Measurements from ENCODE around the gene MT1B.
A peak's percentile ranks its signal among the peaks of the same experiment; 100 is the strongest.

Gene MT1B

GRCh38 chr16:56647641-56648431, 3.9 kb upstream of the MT1B start:
- H3K4me3 ChIP-seq (ENCODE audit: low read length) = no peak overlapping the region

GRCh38 chr16:56649271-56649670, 2.4 kb upstream of the MT1B start:
- no peak for TF ChIP-seq CTCF (conservative IDR thresholded peaks at IDR 0.05; ENCODE audit: low read length)

More at GRCh38 chr16:56647641-56648431, 3.9 kb upstream of the MT1B start:
- TF ChIP-seq CTCF (conservative IDR thresholded peaks at IDR 0.05; ENCODE audit: low read length) = no peak
- DNase-seq (ENCODE audit: low read depth) = no peak

GRCh38 chr16:56649820-56650219, 1.9 kb upstream of the MT1B start:
- no peak for TF ChIP-seq CTCF (conservative IDR thresholded peaks at IDR 0.05; ENCODE audit: low read length)
- no peak overlapping the region for H3K4me3 ChIP-seq (ENCODE audit: low read length)
- DNase-seq (ENCODE audit: low read depth) = no peak

More at GRCh38 chr16:56649271-56649670, 2.4 kb upstream of the MT1B start:
- no peak overlapping the region for H3K4me3 ChIP-seq (ENCODE audit: low read length)
- no peak for DNase-seq (ENCODE audit: low read depth)

GRCh38 chr16:56652600-56652999, 914 bp downstream of the MT1B start:
- no peak overlapping the region for H3K4me3 ChIP-seq (ENCODE audit: low read length)
- no peak for TF ChIP-seq CTCF (conservative IDR thresholded peaks at IDR 0.05; ENCODE audit: low read length)
- DNase-seq (ENCODE audit: low read depth) = no peak

GRCh38 chr16:56653218-56653617, 1.5 kb downstream of the MT1B start:
- no peak for DNase-seq (ENCODE audit: low read depth)
- H3K4me3 ChIP-seq (ENCODE audit: low read length) = no peak overlapping the region
- TF ChIP-seq CTCF (conservative IDR thresholded peaks at IDR 0.05; ENCODE audit: low read length) = no peak

- H3K4me3 ChIP-seq (ENCODE audit: low read length) = peak within 1 kb of the TSS; percentile 50
- no peak for DNase-seq (ENCODE audit: low read depth)
- no peak for TF ChIP-seq CTCF (conservative IDR thresholded peaks at IDR 0.05; ENCODE audit: low read length)
These were observed 6.1 kb downstream of the MT1B start, which contains the start of gene MT1F for GRCh38 chr16:56657555-56658326. TSS of gene MT1F (plus strand) at chr16:56657959. CDS start at chr16:56658059, 100 bp downstream.

All from AG10803 (cell line).